SK-N-SH (cell line): Measurements from ENCODE around the gene ZFP36. TPM values are rescaled to one million over a fixed set of nuclear protein-coding genes. Genes with fewer than 3 reads are reported as not detected.
A peak's percentile ranks its signal among the peaks of the same experiment; 100 is the strongest.

ENCODE experiments used
- CTCF ChIA-PET: fragments of 300-600, 350-600 bp; formaldehyde crosslinking; extraction: SDS; loops from one replicate; lab custom pipeline; 2021; lab: Yijun Ruan, JAX
- POLR2A ChIA-PET: fragments of 350-600 bp; sonication (Branson Sonifier 250); formaldehyde crosslinking; extraction: SDS; loops from one replicate; lab custom pipeline; 2020; ENCODE audit warnings: antibody characterized with exemption, inconsistent platforms; lab: Yijun Ruan, JAX
- DNase-seq: peaks from one replicate; pipeline ENCODE4 v3.0.0; 2012
- H2AFZ ChIP-seq: fragments of 200-600 bp; sonication (generic); 2 replicates; pipeline ENCODE4 v1.8.1; 2016; ENCODE audit warnings: antibody characterized with exemption, mild to moderate bottlenecking, low read depth
- H3F3A ChIP-seq: fragments of 200-600 bp; sonication (generic); replicated peaks from 2 replicates; pipeline ENCODE3; 2016; ENCODE audit warnings: antibody characterized with exemption, mild to moderate bottlenecking; ENCODE audit not compliant: insufficient read depth
- H3K27ac ChIP-seq, 2 experiments: fragments of 200-500 bp in 1 of 2; fragments of 200-600 bp in 1 of 2; sonication (Bioruptor generic) in 1 of 2; sonication (generic), shearing (Covaris generic) in 1 of 2; 2 replicates each; pipeline versions ENCODE4 v1.5.1 to v1.6.1; 2014 to 2016; ENCODE audit warnings: low read depth in 2 of 2, inconsistent platforms in 1 of 2, low read length in 1 of 2, mild to moderate bottlenecking in 1 of 2, mixed read lengths in 1 of 2
- H3K27me3 ChIP-seq: fragments of 200-600 bp; sonication (generic), shearing (Covaris generic); 2 replicates; pipeline ENCODE4 v1.6.1; 2016; ENCODE audit warnings: mixed run types; ENCODE audit not compliant: insufficient read depth
- H3K36me3 ChIP-seq, 2 experiments: fragments of 200-500 bp in 1 of 2; fragments of 200-600 bp in 1 of 2; sonication (Bioruptor generic) in 1 of 2; sonication (generic) in 1 of 2; replicated peaks in 1 of 2; 2 replicates each; pipeline versions ENCODE3 to v1.5.1; 2014 to 2016; ENCODE audit warnings: low read length in 1 of 2, mild to moderate bottlenecking in 1 of 2; ENCODE audit not compliant: insufficient read depth in 2 of 2, control insufficient read depth in 1 of 2
- H3K4me1 ChIP-seq, 2 experiments: fragments of 200-500 bp in 1 of 2; fragments of 200-600 bp in 1 of 2; sonication (Bioruptor generic) in 1 of 2; sonication (generic), shearing (Covaris generic) in 1 of 2; 2 replicates each; pipeline versions ENCODE4 v1.5.1 to v1.6.1; 2014 to 2016; ENCODE audit warnings: low read depth in 1 of 2, low read length in 1 of 2, mixed run types in 1 of 2; ENCODE audit not compliant: insufficient read depth in 2 of 2, control insufficient read depth in 1 of 2
- H3K4me2 ChIP-seq: fragments of 200-600 bp; sonication (generic), shearing (Covaris generic); 2 replicates; pipeline ENCODE4 v1.6.1; 2017; ENCODE audit warnings: mixed run types
- H3K4me3 ChIP-seq, 2 experiments: fragments of 200-500 bp in 1 of 2; fragments of 200-600 bp in 1 of 2; sonication (Bioruptor generic) in 1 of 2; sonication (generic), shearing (Covaris generic) in 1 of 2; 2 replicates each; pipeline versions ENCODE4 v1.5.1 to v1.8.1; 2014 to 2016; ENCODE audit warnings: low read depth in 2 of 2, inconsistent platforms in 1 of 2, low read length in 1 of 2, mild to moderate bottlenecking in 1 of 2, mixed read lengths in 1 of 2, moderate library complexity in 1 of 2
- H3K79me2 ChIP-seq: fragments of 200-600 bp; sonication (generic); 2 replicates; pipeline ENCODE4 v1.8.1; 2017; ENCODE audit warnings: mild to moderate bottlenecking; ENCODE audit not compliant: insufficient read depth
- H3K9ac ChIP-seq: fragments of 200-600 bp; sonication (generic); 2 replicates; pipeline ENCODE4 v1.6.1; 2017; ENCODE audit warnings: mixed run types
- H3K9me2 ChIP-seq: fragments of 200-600 bp; sonication (generic); 2 replicates; pipeline ENCODE4 v1.6.1; 2017; ENCODE audit warnings: mixed run types
- H3K9me3 ChIP-seq: fragments of 200-600 bp; sonication (generic); 2 replicates; pipeline ENCODE4 v1.6.1; 2017; ENCODE audit warnings: mixed run types, mild to moderate bottlenecking, moderate library complexity
- H4K20me1 ChIP-seq: fragments of 200-600 bp; sonication (generic); 2 replicates; pipeline ENCODE4 v1.6.1; 2017; ENCODE audit warnings: mild to moderate bottlenecking, mixed run types; ENCODE audit not compliant: insufficient read depth
- CTCF ChIP-seq: fragments of 200-600 bp; sonication (generic); IDR thresholded peaks from 2 replicates; pipeline ENCODE4 v1.6.1; 2017; ENCODE audit warnings: antibody characterized with exemption, mild to moderate bottlenecking, moderate library complexity
- ELF1 ChIP-seq: IDR thresholded peaks from 2 replicates; pipeline ENCODE4 v1.4.0; 2012
- EP300 ChIP-seq, 2 experiments: IDR thresholded peaks; 2 replicates each; pipeline versions ENCODE4 v1.4.0 to v1.6.1; 2012; ENCODE audit warnings: borderline replicate concordance in 1 of 2, low read depth in 1 of 2, low read length in 1 of 2
- FOSL2 ChIP-seq: IDR thresholded peaks from 2 replicates; pipeline ENCODE4 v1.4.0; 2012; ENCODE audit warnings: low read depth, mild to moderate bottlenecking, moderate library complexity, borderline replicate concordance
- FOXJ3 ChIP-seq: sonication (generic); formaldehyde crosslinking; IDR thresholded peaks from 2 replicates; pipeline ENCODE4 v1.5.1; 2020; ENCODE audit warnings: mild to moderate bottlenecking, missing genetic modification reagents
- GABPA ChIP-seq: IDR thresholded peaks from 2 replicates; pipeline ENCODE4 v1.4.0; 2012; ENCODE audit warnings: low read depth, mild to moderate bottlenecking
- JUND ChIP-seq: IDR thresholded peaks from 2 replicates; pipeline ENCODE4 v1.4.0; 2012
- NRF1 ChIP-seq: IDR thresholded peaks from 2 replicates; pipeline ENCODE4 v1.6.1; 2012; ENCODE audit warnings: low read depth, mild to moderate bottlenecking, low read length
- PBX3 ChIP-seq: IDR thresholded peaks from 2 replicates; pipeline ENCODE4; 2012
- POLR2AphosphoS5 ChIP-seq: IDR thresholded peaks from 2 replicates; pipeline ENCODE4 v1.6.1; 2012; ENCODE audit warnings: low read depth, low read length
- RCOR1 ChIP-seq: fragments of 150-350 bp; IDR thresholded peaks from 2 replicates; pipeline ENCODE4 v1.6.1; 2017; ENCODE audit warnings: antibody characterized with exemption, low read length
- REST ChIP-seq: IDR thresholded peaks from 2 replicates; pipeline ENCODE4 v1.6.1; 2012; ENCODE audit warnings: mild to moderate bottlenecking, low read depth, low read length, moderate library complexity
- RFX5 ChIP-seq: IDR thresholded peaks from 2 replicates; pipeline ENCODE4 v1.6.1; 2012; ENCODE audit warnings: mild to moderate bottlenecking, improper control_type of control experiment, low read length
- SMC3 ChIP-seq: IDR thresholded peaks from 2 replicates; pipeline ENCODE4 v1.6.1; 2012; ENCODE audit warnings: low read depth, low read length, improper control_type of control experiment
- TCF12 ChIP-seq: IDR thresholded peaks from 2 replicates; pipeline ENCODE4 v1.4.0; 2012
- USF2 ChIP-seq: fragments of 150-350 bp; IDR thresholded peaks from 2 replicates; pipeline ENCODE4 v1.6.1; 2017; ENCODE audit warnings: antibody characterized with exemption, low read length, low read depth, borderline replicate concordance
- whole genome bisulfite sequencing: methylation state at CpG from one replicate; pipeline ENCODE4 v1.1.6; 2017; ENCODE audit warnings: low lambda C conversion rate; 5-methylcytosine and 5-hydroxymethylcytosine counted together
- polyA plus RNA-seq, 3 experiments: library from polyadenylated mRNA; depleted of rRNA; stranded (reverse); fragments of >200 nt; gene quantifications; 2 replicates each; pipeline ENCODE4 v1.2.3, GENCODE V29; 2012

Gene ZFP36
- polyA plus RNA-seq, 1 of the 3 experiments (the other 2 are of a cell fraction): 49.3 TPM

GRCh38 chr19:39398297-39398864 lies 8.3 kb upstream of the ZFP36 start:
- H3K4me1 ChIP-seq: peaks cover 18 to 30% of the 10 kb centered on the region in 2 experiments; a peak in 3 of 4 replicates
- TF ChIP-seq CTCF: no peak
- H3K79me2 ChIP-seq: peaks cover 22% of the 10 kb centered on the region
- peaks cover 3 to 7% of the 10 kb centered on the region in 2 experiments for H3K36me3 ChIP-seq
- no peak for DNase-seq
- H2AFZ ChIP-seq: no peak overlapping the region
- 66% methylated on average over 7 of the region's 11 CpGs for WGBS
- no peaks in the 10 kb centered on the region for H3K9me3 ChIP-seq
- CTCF ChIA-PET: interaction anchor here (0.6 to 6.5 kb wide), 25 partner anchors 9 to 141 kb away, joined by 3 to 106 read pairs (median 4); partner anchors contain the start of genes PLEKHG2, RPS16, SAMD4B and ZFP36
- H3K27me3 ChIP-seq: no peaks in the 10 kb centered on the region
- POLR2A ChIA-PET: interaction anchor here (0.7 to 1.3 kb wide), 3 partner anchors 8 to 37 kb away, joined by 3 to 8 read pairs (median 4); partner anchors contain the start of genes RPS16 and ZFP36
- peak overlapping the region in 1 of 2 experiments; percentile 77; a peak in 2 of 4 replicates for H3K27ac ChIP-seq
- peak overlapping the region; percentile 47; the same call in 1 of the 2 replicates for H3K9ac ChIP-seq
- no peaks in the 10 kb centered on the region for H4K20me1 ChIP-seq
- H3K9me2 ChIP-seq: no peaks in the 10 kb centered on the region
- H3K4me2 ChIP-seq: peak overlapping the region; percentile 57
- no peak overlapping the region for H3K4me3 ChIP-seq
- H3F3A ChIP-seq: peaks cover 37% of the 10 kb centered on the region

- Histone ChIP-seq H3K4me1 (peaks cover 19 to 36% of the 10 kb centered on the region in 2 experiments; a peak in 3 of 4 replicates), H3K4me3 (no peak overlapping the region), H3F3A (peaks cover 44% of the 10 kb centered on the region), H3K27me3 (no peaks in the 10 kb centered on the region), H3K79me2 (peaks cover 12% of the 10 kb centered on the region; the same call in 1 of the 2 replicates), H3K4me2 (no peak overlapping the region), H3K36me3 (peaks cover 0 to 1% of the 10 kb centered on the region in 2 experiments), H4K20me1 (no peaks in the 10 kb centered on the region), H3K9me2 (no peaks in the 10 kb centered on the region), H2AFZ (no peak overlapping the region), H3K27ac (no peak overlapping the region), H3K9me3 (no peaks in the 10 kb centered on the region), H3K9ac (no peak overlapping the region)
- POLR2A ChIA-PET: interaction anchor here (0.7 to 0.9 kb wide), 2 partner anchors 8 to 9 kb away, joined by 3 read pairs; partner anchors contain the start of gene PAF1
- CTCF ChIA-PET: interaction anchor here (6.5 kb wide), 1 partner anchor 12 kb away, joined by 106 read pairs; the partner anchor contains the start of gene PLEKHG2
- no peak for DNase-seq
- TF ChIP-seq EP300 (IDR thresholded peaks at IDR 0.05; ENCODE audit: borderline replicate concordance in 1 of 2, low read depth in 1 of 2, low read length in 1 of 2) (no peak), FOXJ3 (CRISPR knock-in tag) (no peak), USF2 (no peak), REST (no peak), NRF1 (no peak), POLR2AphosphoS5 (no peak), TCF12 (no peak), SMC3 (no peak), ELF1 (no peak), CTCF (no peak), RCOR1 (no peak), PBX3 (no peak), FOSL2 (no peak), GABPA (no peak), RFX5 (no peak), JUND (no peak)
- 98% methylated on average over 4 of the region's 4 CpGs for WGBS
Measured at GRCh38 chr19:39399668-39400050, 7.0 kb upstream of the ZFP36 start.
